GM19099 (cell line): ENCODE measurements around the gene LSMEM2.

Experiments
- POLR2A ChIP-seq: IDR thresholded peaks from 3 replicates; pipeline ENCODE4 v1.6.1; 2011; ENCODE audit warnings: low read depth; ENCODE audit not compliant: insufficient read length; ENCODE audit errors: extremely low read depth

Gene LSMEM2

GRCh38 chr3:50278880-50279224 lies at the start of gene LSMEM2:
Gene LSMEM2, plus strand, starts transcription at chr3:50279087. Its CDS starts 27 bp downstream, at chr3:50279114.
- TF ChIP-seq POLR2A, result no peak

- no peak for TF ChIP-seq POLR2A
These were observed 49.4 kb upstream of the LSMEM2 start for GRCh38 chr3:50229490-50229889.

- TF ChIP-seq POLR2A, result no peak
These were observed 48.6 kb upstream of the LSMEM2 start for GRCh38 chr3:50230104-50230793.

- TF ChIP-seq POLR2A, result no peak
These were observed 48.1 kb upstream of the LSMEM2 start for GRCh38 chr3:50230794-50231125.

- TF ChIP-seq POLR2A, result no peak
These were observed 47.3 kb upstream of the LSMEM2 start for GRCh38 chr3:50231581-50231980.

- TF ChIP-seq POLR2A, result no peak
These were observed 46.6 kb upstream of the LSMEM2 start for GRCh38 chr3:50232303-50232702.

GRCh38 chr3:50233176-50233575 lies 45.7 kb upstream of the LSMEM2 start:
- TF ChIP-seq POLR2A, result no peak

- TF ChIP-seq POLR2A, result peak; percentile 97
These were observed 43.0 kb upstream of the LSMEM2 start, which contains the start of gene GNAI2 for GRCh38 chr3:50235716-50236483. Gene GNAI2, plus strand, starts transcription at chr3:50236204. Its CDS starts 132 bp downstream, at chr3:50236336.

GRCh38 chr3:50236484-50237132 lies 42.3 kb upstream of the LSMEM2 start:
- TF ChIP-seq POLR2A, result no peak

- TF ChIP-seq POLR2A, result no peak
These were observed 41.7 kb upstream of the LSMEM2 start for GRCh38 chr3:50237133-50237651.

GRCh38 chr3:50237754-50238548 lies 40.9 kb upstream of the LSMEM2 start:
- peak; percentile 71 for TF ChIP-seq POLR2A

GRCh38 chr3:50238549-50239026 lies 40.3 kb upstream of the LSMEM2 start:
- TF ChIP-seq POLR2A, result no peak

- no peak for TF ChIP-seq POLR2A
These were observed 39.2 kb upstream of the LSMEM2 start for GRCh38 chr3:50239649-50240048.

GRCh38 chr3:50241163-50241562 lies 37.7 kb upstream of the LSMEM2 start:
- TF ChIP-seq POLR2A, result no peak
